G401 (cell line): ENCODE measurements around the gene GRID2. TPM values are rescaled to one million over a fixed set of nuclear protein-coding genes. Genes with fewer than 3 reads are reported as not detected.
A peak's percentile ranks its signal among the peaks of the same experiment; 100 is the strongest.
"Not testable (repeated sequence)": the region's sequence is repeated elsewhere in the genome, so short reads cannot be mapped to it uniquely, and the experiment has no call there.

Experiments
- DNase-seq: peaks from one replicate; pipeline ENCODE4 v3.0.0-alpha.2; 2015; ENCODE audit warnings: low spot score
- in situ Hi-C: cut with HindIII; loops from 2 replicates; pipeline ENCODE4 v1.10.0; 2016; ENCODE audit warnings: low sequenced_read_pairs, mixed read lengths
- total RNA-seq: library from RNA; depleted of rRNA; stranded (reverse); fragments of >200 nt; shearing (Covaris generic); gene quantifications from 2 replicates; pipeline ENCODE4 v1.2.3, GENCODE V29; 2014

Gene GRID2
- total RNA-seq, 1 experiment from 2014 or later: not detected

GRCh38 chr4:92399032-92399431 is 95.3 kb downstream of the GRID2 start:
- DNase-seq: no peak
- in situ Hi-C loops: no loop called here

DNA sequence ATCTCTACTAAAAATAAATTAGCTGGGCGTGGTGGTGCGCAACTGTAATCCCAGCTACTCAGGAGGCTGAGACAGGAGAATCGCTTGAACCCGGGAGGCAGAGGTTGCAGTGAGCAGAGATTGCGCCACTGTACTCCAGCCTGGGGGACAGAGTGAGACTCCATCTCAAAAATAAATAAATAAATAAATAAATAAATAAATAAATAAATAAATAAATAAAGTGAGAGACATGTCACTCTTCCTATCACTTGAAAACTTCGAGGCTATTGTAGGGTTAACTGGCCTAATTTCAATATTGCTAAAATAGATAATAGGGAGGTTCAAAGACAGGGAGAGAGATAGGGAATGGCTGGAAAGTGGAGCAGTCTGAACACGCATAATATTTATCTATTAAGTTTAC is 99.8 kb downstream of the GRID2 start:
- in situ Hi-C loops, DNase-seq: not testable (repeated sequence)

DNA sequence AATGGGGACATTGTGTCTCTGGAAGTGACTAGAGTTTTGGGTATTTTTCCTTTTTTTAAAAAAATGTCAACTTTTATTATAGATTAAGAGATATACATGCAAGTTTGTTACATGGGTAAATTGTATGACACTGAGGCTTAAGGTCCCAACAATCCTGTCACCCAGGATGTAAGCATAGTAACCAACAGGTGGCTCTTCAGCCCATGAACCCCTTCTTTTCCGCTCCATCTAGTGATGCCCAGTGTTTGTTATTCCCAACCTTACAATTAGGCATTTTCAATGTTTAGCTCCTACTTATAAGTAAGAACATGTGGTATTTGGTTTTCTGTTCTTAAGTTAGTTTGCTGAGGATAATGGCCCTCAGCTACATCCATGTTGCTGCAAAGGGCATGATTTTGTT is 102.7 kb downstream of the GRID2 start:
- in situ Hi-C loops: no loop called here
- no peak for DNase-seq

- DNase-seq: no peak
- in situ Hi-C loops: no loop called here
Measured at GRCh38 chr4:92421920-92422319, 118.2 kb downstream of the GRID2 start.

DNA sequence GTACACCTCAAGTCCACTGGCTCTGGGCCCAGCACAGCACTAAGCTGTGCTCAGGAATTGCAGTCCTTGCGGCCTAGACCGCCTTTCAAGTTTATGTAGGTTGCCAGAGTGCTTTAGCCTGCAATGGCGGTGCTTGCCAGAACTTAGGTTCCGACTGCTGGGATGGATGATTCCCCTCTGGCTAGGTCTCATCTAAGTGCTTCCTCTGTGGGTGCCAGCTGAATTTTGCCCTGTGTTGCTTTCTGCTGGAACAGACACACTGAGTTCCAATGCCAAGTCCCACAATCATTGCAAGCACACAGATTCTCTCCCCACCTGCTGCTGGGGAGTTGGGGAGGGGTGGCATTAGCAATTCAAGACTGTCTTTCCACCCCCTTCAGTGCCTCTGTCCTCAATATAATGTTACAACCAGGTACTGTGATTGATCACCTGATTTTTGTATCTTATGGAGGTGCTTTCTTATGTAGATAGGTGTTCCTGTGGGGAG is 129.5 kb downstream of the GRID2 start:
- DNase-seq: peak; percentile 47
- in situ Hi-C loops: no loop called here

GRCh38 chr4:92438722-92439121 is 135.0 kb downstream of the GRID2 start:
- in situ Hi-C loops, DNase-seq: not testable (repeated sequence)

DNA sequence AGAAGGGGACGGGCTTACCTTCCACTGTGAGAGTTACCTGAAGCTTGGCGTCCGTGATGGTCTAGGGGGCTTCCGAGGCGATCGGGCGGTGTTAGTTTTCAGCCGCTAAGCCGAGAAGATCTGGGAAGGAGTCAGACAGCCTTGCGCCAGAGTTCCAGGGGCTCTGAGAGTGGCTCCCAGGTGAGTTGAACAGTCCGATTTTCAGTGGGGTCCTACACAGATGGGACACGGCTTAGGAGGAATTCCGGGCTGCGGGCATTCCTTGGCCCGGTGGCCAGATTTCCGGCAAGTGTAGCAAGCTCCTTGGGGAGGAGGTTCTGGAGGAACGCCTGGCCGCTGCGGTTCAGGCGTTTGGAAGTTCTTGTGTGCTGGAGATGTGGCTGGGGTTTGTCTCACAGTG is 138.4 kb downstream of the GRID2 start:
- in situ Hi-C loops, DNase-seq: not testable (repeated sequence)

DNA sequence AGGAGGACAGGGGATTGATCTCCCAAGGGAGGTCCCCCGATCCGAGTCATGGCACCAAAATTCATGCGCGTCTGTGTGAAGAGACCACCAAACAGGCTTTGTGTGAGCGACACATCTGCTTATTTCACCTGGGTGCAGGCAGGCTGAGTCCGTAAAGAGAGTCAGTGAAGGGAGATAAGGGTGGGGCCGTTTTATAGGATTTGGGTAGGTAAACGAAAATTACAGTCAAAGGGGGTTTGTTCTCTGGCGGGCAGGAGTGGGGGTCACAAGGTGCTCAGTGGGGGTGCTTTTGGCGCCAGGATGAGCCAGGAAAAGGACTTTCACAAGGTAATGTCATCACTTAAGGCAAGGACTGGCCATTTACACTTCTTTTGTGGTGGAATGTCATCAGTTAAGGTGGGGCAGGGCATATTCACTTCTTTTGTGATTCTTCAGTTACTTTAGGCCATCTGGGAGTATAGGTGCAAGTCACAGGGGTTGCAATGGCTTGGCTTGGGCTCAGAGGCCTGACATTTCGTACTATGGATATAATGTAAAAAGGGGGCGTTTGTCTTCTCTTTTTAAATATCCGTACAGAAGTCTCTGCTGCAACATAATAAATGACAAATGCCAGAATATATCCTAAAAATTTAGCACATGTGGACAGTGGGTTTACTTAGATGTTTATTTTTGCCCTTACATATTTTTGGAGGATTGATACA is 140.5 kb downstream of the GRID2 start:
- DNase-seq, in situ Hi-C loops: not testable (repeated sequence)

DNA sequence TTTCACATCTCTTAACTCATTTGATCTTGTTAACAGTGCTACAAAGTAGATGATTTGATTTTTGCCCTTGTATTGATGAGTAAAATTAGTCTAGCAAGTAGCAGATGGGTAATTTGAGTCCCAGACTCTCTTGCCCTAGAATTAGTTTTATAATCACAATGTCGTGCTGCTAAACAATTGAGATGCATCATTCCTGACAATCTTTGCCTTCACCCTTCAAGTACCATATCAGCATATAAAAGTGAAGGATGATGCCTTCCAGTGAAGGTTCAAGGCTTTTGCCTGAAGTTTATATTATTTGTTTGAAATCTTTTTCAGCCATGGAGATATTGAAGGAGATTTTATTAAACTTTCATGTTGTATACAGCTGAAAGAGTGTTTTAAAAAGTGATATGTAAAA is 141.4 kb downstream of the GRID2 start:
- in situ Hi-C loops: no loop called here
- DNase-seq: no peak

DNA sequence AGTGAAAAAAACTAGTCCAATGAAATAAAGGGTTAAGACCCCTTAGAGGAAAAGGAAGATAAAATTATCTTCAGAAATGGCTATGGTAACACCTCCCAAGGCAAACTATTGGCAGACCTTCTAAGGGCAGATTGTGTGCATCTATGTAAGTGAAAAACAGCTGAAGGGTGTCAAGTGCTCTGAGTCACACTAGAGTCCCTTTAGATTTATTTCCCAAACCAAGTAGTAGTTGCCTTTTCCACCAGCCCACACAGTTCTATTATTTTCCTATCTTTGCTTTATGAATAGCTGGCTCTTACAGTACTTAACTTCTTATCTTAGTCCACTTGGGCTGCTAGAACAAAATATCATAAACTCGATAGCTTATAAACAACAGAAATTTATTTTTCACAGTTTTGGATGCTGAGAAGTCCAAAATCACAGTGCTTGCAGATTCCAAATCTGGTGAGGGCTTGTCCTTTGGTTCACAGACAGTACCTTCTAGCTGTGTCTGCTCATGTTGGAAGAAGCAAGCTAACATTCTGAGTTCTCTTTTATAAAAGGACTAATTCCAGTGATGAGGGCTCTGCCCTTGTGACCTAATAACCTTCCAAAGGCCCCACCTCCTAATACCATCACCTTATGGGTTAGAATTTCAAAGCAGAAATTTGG is 143.6 kb downstream of the GRID2 start:
- in situ Hi-C loops: no loop called here
- peak; percentile 36 for DNase-seq

GRCh38 chr4:92448176-92448575 is 144.4 kb downstream of the GRID2 start:
- DNase-seq, in situ Hi-C loops: not testable (repeated sequence)

GRCh38 chr4:92450694-92451093 is 146.9 kb downstream of the GRID2 start:
- in situ Hi-C loops: no loop called here
- no peak for DNase-seq

DNA sequence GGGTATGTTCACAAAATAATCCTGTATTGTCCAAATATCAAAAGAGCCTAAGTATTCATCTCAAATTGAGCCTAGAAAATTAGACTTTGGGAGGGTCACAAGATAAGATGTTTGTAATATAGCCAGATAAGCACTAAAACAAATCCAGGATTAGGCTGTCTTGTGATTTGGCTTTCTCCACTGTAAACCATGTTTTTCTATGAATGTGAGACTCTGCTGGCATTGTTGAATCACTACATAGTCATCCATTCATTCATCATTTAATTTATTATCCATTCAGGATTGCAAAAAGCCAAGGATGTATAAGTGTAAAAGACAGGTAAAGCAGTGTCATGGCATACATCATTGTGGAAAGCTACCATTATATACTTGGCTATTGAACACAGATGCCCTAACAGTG is 148.0 kb downstream of the GRID2 start:
- in situ Hi-C loops: no loop called here
- no peak for DNase-seq

DNA sequence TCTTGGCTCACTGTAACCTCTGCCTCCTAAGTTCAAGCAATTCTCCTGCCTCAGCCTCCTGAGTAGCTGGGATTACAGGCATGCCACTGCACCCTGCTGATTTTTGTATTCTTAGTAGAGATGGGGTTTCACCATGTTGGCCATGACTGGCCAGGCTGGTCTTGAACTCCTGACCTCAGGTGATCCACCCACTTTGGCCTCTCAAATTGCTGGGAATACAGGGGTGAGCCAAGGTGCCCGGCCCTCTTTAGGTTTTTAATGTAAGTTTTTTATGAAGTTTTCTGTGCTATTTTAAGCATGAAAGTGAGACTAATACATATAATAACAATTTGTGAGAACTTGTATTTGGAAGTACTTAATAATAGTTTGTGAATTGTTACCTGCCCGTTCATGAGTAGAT is 148.6 kb downstream of the GRID2 start:
- DNase-seq: not testable (repeated sequence)

GRCh38 chr4:92455329-92455839 is 151.6 kb downstream of the GRID2 start:
- in situ Hi-C loops: no loop called here
- DNase-seq: no peak

More for the DNA sequence above, 148.6 kb downstream of the GRID2 start:
- in situ Hi-C loops: not testable (repeated sequence)

DNA sequence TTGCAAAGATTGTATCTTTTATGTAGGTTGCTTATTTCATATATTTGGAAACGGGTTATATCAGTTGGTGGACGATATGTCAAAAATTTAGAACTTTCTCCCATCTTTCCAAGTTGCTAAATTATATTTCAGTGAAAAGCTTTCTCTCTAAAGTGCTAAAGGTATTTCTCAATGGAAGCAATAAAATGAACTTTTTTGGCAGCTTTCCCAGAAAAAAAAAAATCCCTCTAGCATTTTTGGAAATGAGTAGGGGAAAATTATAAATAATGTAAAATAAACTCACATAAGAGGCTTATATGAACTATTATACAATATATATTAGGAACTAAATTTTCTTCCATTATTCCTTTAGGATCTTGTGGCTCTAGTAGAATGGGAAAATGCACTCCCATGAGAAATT is 152.2 kb downstream of the GRID2 start:
- in situ Hi-C loops: no loop called here

GRCh38 chr4:92461732-92462131 is 158.0 kb downstream of the GRID2 start:
- DNase-seq: no peak
- in situ Hi-C loops: no loop called here

More for the DNA sequence above, 152.2 kb downstream of the GRID2 start:
- DNase-seq: no peak

DNA sequence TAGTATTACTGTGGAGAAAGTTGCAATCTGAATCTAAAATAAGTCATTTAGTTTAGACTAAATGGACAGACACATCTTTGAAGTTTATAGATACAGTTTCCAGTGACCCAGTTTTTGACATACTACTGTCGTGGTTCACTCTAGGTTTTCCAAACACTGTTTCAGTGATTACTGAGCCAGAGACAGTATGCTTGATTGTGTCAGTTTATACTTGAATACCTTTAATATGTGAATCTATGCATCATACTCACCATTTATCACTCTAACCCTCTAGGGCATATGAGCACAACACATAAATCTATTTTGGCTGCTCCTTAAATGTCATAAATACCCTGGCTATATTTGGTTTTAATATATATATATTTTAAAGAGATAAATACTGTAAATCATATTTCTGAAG is 173.5 kb downstream of the GRID2 start:
- in situ Hi-C loops: no loop called here
- DNase-seq: no peak

DNA sequence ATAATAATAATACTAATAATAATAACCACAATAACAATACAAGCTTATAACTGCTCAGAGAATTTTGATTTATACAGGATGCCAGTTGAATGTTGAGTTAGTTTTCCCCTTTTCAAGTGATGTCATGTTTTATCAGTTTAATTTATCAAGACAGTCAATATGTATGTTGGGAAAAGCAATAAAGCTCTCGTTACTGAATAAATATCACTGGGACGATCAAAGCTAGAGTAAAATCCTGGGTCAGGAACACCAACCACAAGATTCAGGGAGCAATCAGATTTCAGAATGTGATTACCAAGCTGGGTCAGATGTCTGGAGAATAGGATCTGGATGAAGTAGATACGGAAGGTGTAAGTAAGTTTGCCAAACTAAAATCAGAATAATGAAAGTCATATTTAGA is 179.6 kb downstream of the GRID2 start:
- in situ Hi-C loops: no loop called here
- no peak for DNase-seq

DNA sequence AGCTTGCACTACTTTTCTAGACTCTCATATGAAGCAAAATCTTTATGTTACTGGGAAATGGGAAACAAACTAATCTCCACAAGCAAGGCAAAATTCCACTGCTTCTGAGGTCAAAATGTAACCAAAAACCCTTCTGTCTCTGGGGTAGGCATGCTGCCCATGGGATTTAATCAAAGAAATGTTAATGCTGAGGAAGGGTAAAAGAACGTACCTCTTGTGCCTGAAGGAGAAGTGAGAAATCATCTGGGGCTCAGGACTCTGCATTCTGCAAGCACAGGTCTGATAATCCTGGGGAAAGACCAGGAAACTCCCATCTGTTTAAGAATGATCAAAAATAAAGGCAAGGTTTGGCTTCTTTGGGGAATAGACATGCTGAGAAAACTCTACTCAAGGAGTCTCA is 184.7 kb downstream of the GRID2 start:
- in situ Hi-C loops: no loop called here
- no peak for DNase-seq
